HG03460 (cell line): ENCODE results near the gene KRT77.

Source experiments
- ATAC-seq: cut with Tn5 transposase; IDR thresholded peaks from one replicate; pipeline ENCODE4 v1.9.1; 2021; ENCODE audit not compliant: unreplicated experiment

Gene KRT77

GRCh38 chr12:52659395-52659794 lies 43.9 kb downstream of the KRT77 start:
- ATAC-seq = no peak

- no peak for ATAC-seq
Observed at GRCh38 chr12:52658196-52658595, 45.1 kb downstream of the KRT77 start.

GRCh38 chr12:52657250-52657902 lies 45.9 kb downstream of the KRT77 start:
- ATAC-seq = no peak

GRCh38 chr12:52656616-52657015 lies 46.7 kb downstream of the KRT77 start:
- ATAC-seq = no peak

GRCh38 chr12:52655720-52656124 lies 47.6 kb downstream of the KRT77 start:
- no peak for ATAC-seq

- no peak for ATAC-seq
Observed at GRCh38 chr12:52655251-52655650, 48.1 kb downstream of the KRT77 start.

GRCh38 chr12:52651726-52652261 lies 51.5 kb downstream of the KRT77 start, which contains the start of gene KRT2:
TSS of gene KRT2 (minus strand) at chr12:52652211. CDS start at chr12:52652142, 69 bp downstream.
- no peak for ATAC-seq

- ATAC-seq = no peak
Observed at GRCh38 chr12:52650520-52651081, 52.7 kb downstream of the KRT77 start.

- no peak for ATAC-seq
Observed at GRCh38 chr12:52649066-52649465, 54.3 kb downstream of the KRT77 start.

- no peak for ATAC-seq
Observed at GRCh38 chr12:52648012-52648550, 55.2 kb downstream of the KRT77 start.

- no peak for ATAC-seq
Observed at GRCh38 chr12:52647601-52648000, 55.7 kb downstream of the KRT77 start.

GRCh38 chr12:52646613-52647012 lies 56.7 kb downstream of the KRT77 start:
- ATAC-seq = no peak

GRCh38 chr12:52645982-52646381 lies 57.3 kb downstream of the KRT77 start:
- no peak for ATAC-seq

GRCh38 chr12:52645120-52645761 lies 58.1 kb downstream of the KRT77 start:
- no peak for ATAC-seq

- ATAC-seq = no peak
Observed at GRCh38 chr12:52644078-52644415, 59.3 kb downstream of the KRT77 start.

GRCh38 chr12:52643233-52644077 lies 59.9 kb downstream of the KRT77 start:
- ATAC-seq = no peak

GRCh38 chr12:52641468-52641867 lies 61.9 kb downstream of the KRT77 start:
- no peak for ATAC-seq
